ENCODE results near the gene GLT6D1. TPM values are rescaled to one million over a fixed set of nuclear protein-coding genes. Genes with fewer than 3 reads are reported as not detected.
"Not testable (repeated sequence)": the region's sequence is repeated elsewhere in the genome, so short reads cannot be mapped to it uniquely, and the experiment has no call there.

The GLT6D1 gene
- polyA plus RNA-seq, 3 donors, result not detected

DNA sequence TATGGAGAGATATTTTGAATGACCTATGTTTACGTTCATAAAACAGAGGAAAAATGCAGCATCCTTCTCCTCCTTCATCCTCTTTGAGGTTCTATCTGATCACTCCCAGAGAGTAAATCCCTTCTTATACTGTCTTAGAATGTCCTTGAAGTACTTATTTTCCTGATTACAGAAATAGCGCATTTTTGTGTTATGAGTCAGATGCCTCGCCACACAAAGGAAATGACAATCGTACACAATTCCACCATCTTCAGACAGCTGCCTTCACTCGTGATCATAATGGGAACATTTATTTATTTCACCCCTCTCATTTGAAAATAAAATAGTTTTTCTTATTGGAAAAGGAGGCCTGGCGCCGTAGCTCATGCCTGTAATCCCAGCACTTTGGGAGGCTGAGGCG, 2.4 kb upstream of the GLT6D1 start:
- DNase-seq (ENCODE audit: extremely low read depth in 1 of 11, low read depth in 9 of 11, low spot score in 4 of 11), result no peak

DNA sequence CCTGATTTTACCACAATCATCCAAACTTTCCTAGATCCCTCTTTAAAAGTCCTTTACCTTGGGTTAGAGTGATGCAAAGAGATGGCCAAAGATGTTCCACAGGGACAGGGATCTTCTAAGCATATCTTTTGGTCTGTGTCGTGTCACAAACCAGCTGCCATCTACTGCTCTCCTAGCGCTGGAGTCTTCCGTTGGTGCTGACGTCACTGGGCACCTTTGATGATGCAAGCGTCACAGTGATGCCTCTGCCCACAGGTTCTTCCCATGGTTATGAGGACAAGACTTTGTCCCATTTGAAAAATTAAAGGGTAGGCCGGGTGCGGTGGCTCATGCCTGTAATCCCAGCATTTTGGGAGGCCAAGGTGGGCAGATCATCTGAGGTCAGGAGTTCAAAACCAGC, 1.7 kb upstream of the GLT6D1 start:
- no peak for DNase-seq (ENCODE audit: extremely low read depth in 1 of 11, low read depth in 9 of 11, low spot score in 4 of 11)

DNA sequence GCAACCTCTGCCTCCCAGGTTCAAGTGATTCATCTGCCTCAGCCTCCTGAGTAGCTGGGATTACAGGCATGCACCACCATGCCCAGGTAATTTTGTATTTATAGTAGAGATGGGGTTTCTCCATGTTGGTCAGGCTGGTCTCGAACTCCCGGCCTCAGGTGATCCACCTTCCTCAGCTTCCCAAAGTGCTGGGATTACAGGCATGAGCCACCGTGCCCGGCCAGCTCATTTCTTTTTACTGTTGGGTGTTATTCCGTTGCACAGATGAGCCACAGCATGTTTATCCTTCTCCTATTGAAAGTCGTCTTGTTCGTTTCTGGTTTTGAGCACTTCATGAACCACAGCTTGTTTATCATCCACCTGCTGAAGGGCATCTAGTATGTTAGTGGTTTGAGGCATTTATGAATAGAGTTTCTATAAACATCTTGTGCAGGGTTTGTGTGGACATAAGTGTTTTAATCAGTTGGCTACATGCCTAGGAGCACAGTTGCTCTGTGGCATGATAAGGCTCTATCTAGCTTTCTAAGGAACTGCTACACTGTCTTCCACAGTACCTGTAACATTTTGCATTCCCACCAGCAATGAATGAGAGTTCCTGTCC, 2.3 kb downstream of the GLT6D1 start:
- DNase-seq (ENCODE audit: extremely low read depth in 1 of 11, low read depth in 9 of 11, low spot score in 4 of 11), result not testable (repeated sequence)

DNA sequence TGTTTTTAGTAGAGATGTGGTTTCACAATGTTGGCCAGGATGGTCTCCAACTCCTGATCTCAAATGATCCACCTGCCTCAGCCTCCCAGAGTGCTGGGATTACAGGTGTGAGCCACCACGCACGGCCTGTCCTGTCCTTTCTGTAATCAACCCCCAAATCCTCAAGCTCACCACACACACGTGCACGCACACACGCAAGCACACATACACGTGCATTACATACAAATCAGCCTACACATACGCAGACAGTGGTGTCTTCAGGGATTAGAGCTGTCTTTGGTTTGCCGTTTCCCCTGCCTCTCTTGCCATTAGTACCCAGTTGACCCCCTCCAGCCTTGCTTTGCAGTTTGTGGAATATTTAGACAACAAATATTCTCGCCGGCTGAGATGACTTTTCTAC, 6.5 kb downstream of the GLT6D1 start:
- no peak for DNase-seq (ENCODE audit: extremely low read depth in 1 of 11, low read depth in 9 of 11, low spot score in 4 of 11)

DNA sequence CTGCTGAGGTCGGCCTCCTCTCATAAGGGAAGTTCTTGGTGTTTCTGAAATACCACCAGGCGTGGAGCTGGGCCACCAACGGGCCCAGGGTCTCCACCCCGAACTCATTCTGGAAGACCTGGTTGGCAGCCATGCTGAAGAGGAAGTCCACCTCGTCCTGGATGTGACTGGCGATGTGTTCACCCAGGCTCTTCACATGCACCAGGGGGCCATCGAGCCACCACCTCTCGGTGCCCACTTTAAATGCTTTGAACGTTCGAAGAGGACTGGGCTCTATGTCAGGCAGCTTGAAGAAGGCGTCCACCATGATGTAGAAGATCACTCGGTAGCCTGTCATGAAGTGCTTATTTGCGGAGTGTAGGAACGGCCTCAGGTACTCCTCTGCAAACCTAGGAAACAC, 15.1 kb downstream of the GLT6D1 start:
- no peak for DNase-seq (ENCODE audit: extremely low read depth in 1 of 11, low read depth in 9 of 11, low spot score in 4 of 11)

DNA sequence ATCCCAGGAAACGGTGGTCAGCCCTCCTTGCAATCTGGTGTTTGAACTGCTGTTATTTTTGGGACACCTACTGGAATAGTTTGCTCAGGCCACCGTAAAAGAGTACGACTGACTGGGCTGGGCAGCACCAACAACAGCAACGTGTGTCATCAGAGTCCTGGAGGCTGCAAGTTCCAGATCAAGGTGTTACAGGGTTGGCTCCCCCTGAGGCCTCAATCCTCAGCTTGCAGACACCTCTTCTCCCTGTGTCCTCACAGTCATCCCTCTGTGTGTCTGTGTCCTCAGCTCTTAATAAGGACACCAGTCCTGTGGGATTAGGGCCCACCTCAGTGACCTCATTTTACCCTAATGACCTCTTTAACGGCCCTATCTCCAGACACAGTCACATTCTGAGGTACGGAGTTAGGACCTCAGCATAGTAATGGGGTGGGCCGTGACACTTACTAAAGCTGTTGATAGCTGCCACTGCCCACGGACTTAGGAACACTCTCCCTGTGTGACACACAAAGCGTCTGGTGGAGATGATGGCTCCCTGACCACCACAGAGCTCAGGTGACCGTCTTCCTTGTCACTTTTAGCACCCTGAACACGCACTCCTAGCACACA, 16.8 kb downstream of the GLT6D1 start:
- no peak for DNase-seq (ENCODE audit: extremely low read depth in 1 of 11, low read depth in 9 of 11, low spot score in 4 of 11)

DNA sequence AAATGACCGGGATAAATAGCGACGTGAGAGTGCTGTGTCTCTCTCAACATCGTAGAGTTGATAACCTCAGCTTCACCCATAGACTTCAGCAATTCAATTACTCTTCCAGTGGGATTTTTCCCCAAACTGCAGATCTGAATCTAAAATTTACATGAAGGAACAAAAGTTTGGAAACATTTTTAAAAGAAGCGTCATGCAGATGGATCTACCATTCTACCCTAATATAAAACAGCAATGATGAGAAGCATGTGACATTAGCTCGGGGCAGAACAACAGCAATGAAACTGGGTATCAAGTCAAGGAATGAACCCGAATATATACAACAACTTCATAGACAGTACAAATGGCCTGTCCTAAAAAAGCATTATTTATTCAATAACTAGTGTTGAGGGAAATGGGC, 18.8 kb downstream of the GLT6D1 start:
- no peak for DNase-seq (ENCODE audit: extremely low read depth in 1 of 11, low read depth in 9 of 11, low spot score in 4 of 11)

DNA sequence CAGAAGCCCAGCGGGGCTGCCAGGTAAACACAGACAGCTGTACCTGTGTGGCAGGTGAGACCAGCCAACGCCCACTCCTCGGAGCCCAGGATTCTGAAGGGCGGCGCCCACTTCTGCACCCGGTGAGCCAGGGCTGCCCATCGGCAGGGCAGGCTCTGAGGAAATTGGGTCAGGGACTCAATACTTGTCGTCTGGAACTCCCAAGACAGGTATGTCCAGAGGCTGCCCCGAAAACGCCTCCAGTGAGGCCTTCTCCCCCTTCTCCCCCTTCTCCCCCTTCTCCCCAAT, 19.8 kb downstream of the GLT6D1 start:
- DNase-seq (ENCODE audit: extremely low read depth in 1 of 11, low read depth in 9 of 11, low spot score in 4 of 11), result no peak

DNA sequence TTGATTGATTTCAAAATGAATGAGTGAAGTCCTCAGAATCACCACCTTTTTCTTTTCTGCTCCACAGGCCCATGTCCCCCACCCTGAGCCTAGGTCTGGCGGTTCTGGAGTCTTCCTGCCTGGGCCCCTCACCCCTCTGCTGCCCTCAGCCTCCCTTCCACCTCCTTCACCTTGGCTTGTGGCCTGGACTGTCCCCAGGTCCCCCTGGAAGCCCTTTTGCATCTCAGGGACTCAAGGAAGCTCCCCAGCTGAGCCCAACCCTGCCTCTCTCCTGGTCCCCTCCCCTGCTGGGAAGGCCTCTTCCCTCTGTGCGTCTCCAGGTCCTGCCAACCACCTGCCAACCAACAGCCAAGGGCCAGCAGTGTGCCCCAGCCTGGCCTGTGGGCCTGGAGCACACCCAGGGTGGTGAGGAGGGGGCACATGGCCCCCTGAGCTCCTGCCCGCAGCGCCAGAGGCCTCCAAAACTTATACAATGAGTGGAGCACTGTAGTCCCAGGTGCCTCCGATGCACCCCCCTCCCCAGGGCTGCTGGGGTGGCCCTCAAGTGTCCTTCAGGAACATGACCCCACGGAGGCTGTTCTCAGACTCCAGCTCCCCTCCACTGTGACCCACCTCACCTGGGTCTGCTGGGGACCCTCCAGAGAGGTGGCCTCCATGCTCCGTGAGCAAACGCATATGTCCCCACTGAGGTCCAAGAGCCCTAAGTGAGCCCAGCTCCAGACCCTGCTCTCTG, 20.3 kb downstream of the GLT6D1 start:
- no peak for DNase-seq (ENCODE audit: extremely low read depth in 1 of 11, low read depth in 9 of 11, low spot score in 4 of 11)

DNA sequence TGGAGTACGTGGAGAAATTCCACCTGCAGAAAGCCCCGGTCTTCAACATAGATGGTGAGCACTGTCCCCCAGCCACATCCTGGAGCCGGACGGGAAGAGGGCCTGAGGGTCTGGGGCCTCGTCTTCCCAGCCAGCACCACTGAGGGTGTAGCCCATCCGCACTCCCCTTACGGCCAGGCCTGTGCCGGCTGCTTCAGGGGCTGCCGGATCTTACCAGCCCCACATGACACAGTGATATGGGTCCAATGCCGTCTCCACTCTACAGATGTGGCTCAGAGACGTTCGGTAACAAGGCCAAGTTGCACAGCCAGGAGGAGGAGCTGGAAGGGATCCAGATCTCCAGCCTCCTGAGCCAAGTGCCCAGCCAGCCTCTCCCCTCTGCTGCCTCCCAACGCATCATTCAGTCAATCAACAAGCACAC, 21.3 kb downstream of the GLT6D1 start:
- no peak for DNase-seq (ENCODE audit: extremely low read depth in 1 of 11, low read depth in 9 of 11, low spot score in 4 of 11)

DNA sequence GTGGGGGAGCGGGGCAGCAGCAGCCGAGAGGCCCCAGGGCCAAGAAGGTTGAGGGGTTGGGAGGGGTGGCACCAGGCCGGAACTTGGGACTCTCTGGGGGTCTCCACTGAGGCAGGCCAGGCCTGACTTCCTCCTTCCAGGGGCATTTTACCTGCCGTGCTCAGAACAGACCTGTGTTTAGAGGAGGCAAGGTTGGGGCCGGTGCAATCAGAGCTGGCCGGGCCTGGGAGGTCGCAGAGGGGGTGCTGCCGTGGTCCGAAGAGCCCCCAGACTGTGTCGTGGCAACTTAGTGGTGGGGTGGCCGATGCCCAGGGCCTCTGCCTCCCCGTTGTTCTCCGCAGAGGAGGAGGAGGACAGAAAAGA, 21.8 kb downstream of the GLT6D1 start:
- no peak for DNase-seq (ENCODE audit: extremely low read depth in 1 of 11, low read depth in 9 of 11, low spot score in 4 of 11)

DNA sequence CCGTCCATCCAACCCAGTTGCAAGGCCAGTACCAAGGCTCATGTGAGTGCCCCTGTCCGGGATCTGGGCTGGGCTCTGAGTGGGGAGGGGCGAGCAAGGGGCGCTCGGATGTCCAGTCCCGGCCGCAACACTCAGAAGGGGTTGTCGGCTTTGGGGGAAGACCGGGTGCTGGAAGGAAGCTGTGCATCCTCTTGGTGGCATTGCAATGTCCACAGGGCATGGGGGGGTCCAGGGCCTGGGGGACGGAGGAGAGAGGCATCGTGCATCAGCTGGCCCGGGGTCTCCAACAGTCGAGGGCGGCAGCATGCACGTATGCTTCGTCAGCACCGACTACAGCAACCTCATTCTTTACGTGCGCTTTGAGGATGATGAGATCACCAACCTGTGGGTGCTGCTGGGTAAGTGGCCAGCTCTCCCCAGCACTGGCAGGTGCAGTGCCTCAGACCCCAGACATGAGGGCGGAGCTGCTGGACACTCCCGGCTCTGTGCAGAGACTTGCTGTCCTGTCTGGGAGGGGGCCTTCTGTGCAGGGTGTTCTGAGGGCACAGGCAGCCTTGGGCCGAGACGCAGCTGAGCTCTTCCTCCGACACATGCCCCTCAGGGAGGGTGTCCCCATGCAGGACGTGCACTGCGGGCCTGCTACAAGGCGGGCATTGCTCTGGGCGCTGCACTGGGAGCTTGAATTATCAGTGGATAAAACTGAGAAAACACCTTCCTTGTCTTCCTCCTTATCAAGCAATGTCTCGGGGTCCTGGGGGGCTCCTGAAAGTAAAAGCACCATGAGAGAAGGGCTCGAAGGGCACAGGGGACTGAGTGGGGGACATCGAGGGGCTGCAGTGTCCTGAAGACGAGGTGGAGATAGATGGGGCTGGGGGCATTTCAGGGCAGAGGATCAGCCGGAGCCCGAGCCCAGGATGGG, 22.5 kb downstream of the GLT6D1 start:
- DNase-seq (ENCODE audit: extremely low read depth in 1 of 11, low read depth in 9 of 11, low spot score in 4 of 11), result no peak

DNA sequence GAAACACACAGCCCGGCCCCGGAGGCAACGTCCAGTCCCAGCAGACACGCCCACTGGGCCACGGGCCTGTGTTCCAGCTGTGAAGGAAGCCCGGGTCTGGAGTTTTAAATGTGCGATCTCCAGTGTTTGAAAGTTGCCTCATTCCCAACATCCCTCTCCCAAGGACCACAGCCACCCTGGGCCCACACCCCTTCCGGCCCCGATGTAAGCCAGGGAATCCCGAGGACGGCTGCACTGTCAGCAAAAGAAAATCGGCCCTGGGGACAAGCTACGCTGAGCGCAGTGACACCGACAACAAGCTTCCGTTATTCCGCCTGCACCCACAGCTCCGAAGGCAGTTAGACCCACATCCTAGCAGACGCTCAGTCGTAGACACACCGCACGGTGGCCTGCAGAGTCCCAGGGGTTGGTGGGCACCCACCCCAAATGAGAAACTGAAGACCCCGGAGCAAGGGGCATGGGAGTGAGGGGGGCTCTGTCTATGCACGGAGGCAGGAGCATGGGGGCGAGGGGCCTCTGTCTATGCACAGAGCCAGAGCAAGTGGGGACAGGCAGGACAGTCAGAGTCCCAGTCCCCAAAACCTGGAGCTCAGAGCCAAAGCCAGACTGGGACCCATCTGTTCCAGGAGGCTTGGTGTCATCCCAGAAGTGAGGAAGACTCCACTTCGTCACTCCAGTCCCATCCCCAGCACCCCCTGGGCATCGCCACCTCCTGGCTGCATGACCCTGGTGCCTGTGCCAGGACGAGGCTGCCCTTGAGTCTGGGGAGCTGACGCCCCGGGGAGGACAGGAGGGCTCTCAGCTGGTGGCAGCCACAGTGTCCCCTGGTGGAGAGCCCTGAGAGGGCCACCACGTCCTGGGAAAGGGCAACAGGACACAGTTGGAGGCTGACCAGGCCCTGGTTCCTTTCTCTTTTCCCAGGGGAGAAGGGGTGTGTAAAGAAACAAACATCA, 23.4 kb downstream of the GLT6D1 start:
- DNase-seq (ENCODE audit: extremely low read depth in 1 of 11, low read depth in 9 of 11, low spot score in 4 of 11), result no peak

DNA sequence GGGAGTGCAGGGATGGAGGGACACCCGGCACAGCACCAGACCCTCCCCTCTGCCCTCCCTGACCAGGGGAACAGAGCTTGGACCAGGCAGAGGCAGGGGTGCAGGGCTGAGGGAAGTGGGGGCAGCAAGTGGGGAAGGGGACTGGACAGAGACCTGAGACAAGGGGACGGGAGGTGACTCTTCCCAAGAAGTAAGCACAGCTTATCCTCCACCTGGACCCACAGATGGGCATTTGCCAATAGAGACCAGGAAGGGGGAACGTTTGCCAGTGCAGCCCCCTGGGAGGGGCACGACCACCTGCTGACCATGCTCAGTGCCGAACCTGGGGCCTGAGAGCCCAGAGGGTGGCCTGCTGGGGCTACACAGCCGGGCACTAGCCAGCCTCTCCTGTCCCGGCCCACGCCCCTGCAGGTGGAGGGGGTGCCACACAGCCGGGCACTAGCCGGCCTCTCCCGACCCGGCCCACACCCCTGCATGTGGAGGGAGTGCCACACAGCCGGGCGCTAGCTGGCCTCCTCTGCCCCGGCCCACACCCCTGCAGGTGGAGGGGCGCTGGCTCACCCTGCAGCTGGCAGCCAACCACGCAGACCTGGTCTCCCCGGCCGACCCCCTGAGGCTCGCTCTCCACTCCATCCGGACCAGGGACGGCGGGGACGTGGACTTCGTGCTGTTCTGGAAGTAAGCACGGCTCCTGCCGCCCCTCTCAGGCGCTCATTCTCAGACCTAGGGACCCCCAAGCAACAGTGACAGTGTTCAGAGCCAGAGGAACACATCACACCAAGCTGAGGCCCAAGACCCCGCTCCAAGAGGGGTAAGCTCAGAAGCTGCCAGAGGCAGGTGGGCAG, 24.3 kb downstream of the GLT6D1 start:
- DNase-seq (ENCODE audit: extremely low read depth in 1 of 11, low read depth in 9 of 11, low spot score in 4 of 11), result no peak

DNA sequence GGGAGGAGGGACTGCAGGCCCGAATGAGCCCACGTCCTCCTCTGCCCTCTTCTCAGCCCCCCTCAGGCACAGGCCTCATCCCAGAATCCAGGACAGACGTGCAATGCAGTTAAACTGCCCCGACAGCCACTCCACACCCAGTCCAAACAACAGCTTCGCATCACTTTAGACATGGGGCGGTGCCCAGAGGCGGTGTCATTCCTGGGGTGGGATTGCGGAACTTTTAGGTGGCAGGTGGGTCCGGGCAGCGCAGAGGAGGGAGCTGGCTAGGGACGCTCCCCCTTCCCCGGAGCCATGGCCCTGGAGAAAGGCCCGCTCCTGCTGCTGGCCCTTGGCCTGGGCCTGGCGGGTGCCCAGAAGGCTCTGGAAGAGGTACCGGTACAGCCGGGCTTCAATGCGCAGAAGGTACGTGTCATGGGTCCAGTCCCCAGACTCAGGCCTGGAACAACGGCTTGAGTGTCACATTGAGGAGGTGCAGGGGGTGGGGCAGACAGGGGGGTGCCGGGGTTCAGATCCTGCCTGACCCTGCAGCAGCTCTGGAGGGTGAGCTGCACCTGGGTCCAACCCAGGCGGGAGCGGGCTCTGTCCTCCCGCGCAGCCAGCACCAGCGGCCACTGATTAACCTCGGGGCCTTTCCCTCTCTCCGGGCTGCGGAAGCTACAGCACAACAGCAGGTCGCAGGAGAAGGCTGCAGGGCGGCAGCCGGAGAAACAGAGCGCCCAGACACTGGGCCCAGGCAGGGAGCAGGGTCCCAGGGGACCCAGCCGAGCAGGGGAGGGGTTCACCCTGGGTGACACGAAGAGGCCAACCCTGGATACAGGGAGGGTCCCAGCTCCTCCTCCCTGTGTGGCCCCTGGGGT, 25.2 kb downstream of the GLT6D1 start:
- no peak for DNase-seq (ENCODE audit: extremely low read depth in 1 of 11, low read depth in 9 of 11, low spot score in 4 of 11)

DNA sequence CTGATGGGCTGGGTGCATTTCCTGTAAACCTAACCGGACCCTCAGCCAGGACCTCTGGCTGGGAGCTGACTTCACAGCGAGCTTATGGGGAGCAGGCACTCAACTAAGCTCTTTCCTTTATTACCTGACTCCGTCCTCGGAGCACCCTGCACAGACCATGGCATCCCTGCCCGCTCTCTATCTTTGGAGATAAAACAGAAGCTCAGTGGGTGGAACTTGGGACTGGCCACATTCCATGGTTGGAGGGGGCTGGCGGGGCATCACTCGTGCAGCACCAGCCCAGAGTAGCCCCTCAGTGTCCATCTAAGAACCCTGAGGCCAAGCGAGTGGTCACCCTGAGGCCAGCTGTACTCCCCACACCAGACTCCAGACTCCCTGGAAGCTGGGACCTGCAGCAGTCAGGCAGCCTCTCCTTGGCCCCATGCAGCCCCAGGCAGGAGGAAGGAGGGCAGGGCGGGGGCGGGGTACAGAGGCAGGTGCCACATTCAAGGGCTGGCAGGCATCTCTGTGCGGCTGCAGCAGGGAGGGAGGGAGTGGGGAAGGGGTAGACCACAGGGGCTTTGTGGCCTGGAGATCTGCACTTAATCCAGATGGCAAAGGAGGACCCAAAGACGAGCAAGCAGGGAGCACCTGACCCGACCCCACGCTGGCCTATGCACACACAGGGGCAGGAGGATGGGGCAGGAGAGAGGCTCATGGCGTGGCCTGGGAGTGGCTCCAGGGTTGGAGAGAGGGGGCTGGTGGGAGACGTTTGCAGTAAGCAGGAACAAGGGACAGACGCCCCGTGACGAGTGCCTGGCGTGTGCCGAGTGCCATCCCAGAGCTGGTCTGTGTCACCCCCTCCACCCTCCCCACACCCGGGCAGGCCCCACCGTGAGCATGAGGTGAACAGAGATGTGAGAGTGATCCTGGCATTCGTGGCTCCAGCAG, 26.1 kb downstream of the GLT6D1 start:
- DNase-seq (ENCODE audit: extremely low read depth in 1 of 11, low read depth in 9 of 11, low spot score in 4 of 11), result no peak
